CD4-positive, alpha-beta T cell (primary cell): Measurements from ENCODE around the gene IPO7. TPM values are rescaled to one million over a fixed set of nuclear protein-coding genes. Genes with fewer than 3 reads are reported as not detected.
A peak's percentile ranks its signal among the peaks of the same experiment; 100 is the strongest.

Experiments
- ATAC-seq: fragments of 200-7000 bp; cut with Tn5 transposase; one replicate; pipeline ENCODE4 v1.10.0; 2022; ENCODE audit warnings: mild to moderate bottlenecking; ENCODE audit not compliant: poor library complexity
- CTCF ChIA-PET: fragments of 350-600 bp; sonication (Branson Sonifier 250); formaldehyde crosslinking; loops from one replicate; lab custom pipeline; 2021; ENCODE audit warnings: antibody characterized with exemption, inconsistent platforms; lab: Charles Lee
- POLR2A ChIA-PET: fragments of 350-600 bp; sonication (Branson Sonifier 250); formaldehyde crosslinking; loops from one replicate; lab custom pipeline; 2021; ENCODE audit warnings: antibody characterized with exemption, inconsistent platforms; lab: Charles Lee
- DNase-seq, 14 experiments: peaks; one replicate each; pipeline ENCODE4 v3.0.0-alpha.2; 2013 to 2020; ENCODE audit warnings: mixed read lengths in 2 of 14
- H3K27ac ChIP-seq, 2 donors: one replicate each; pipeline versions ENCODE4 v1.5.1 to v1.7.0; 2013; ENCODE audit warnings: low read length in 2 of 2, low read depth in 1 of 2, mild to moderate bottlenecking in 1 of 2
- H3K27me3 ChIP-seq, 2 experiments: 1 replicate in 1 of 2; 2 replicates in 1 of 2; pipeline versions ENCODE4 v1.6.1 to v1.7.0; 2013; ENCODE audit warnings: low read length in 2 of 2, control low read depth in 1 of 2, mild to moderate bottlenecking in 1 of 2, moderate library complexity in 1 of 2; ENCODE audit not compliant: insufficient read depth in 2 of 2, control insufficient read depth in 1 of 2
- H3K36me3 ChIP-seq: one replicate; pipeline ENCODE4 v1.6.1; 2013; ENCODE audit warnings: low read length, control low read depth; ENCODE audit not compliant: insufficient read depth
- H3K4me1 ChIP-seq: one replicate; pipeline ENCODE4 v1.6.1; 2013; ENCODE audit warnings: low read length, control low read depth; ENCODE audit not compliant: insufficient read depth
- H3K4me3 ChIP-seq: one replicate; pipeline ENCODE4 v1.5.1; 2013; ENCODE audit warnings: mild to moderate bottlenecking, low read length, moderate library complexity
- H3K9me3 ChIP-seq, 2 experiments: 1 replicate in 1 of 2; 2 replicates in 1 of 2; pipeline versions ENCODE4 v1.6.1 to v1.7.0; 2013; ENCODE audit warnings: low read length in 2 of 2, mild to moderate bottlenecking in 2 of 2, control low read depth in 1 of 2, moderate library complexity in 1 of 2; ENCODE audit not compliant: control insufficient read depth in 1 of 2, insufficient read depth in 1 of 2
- H3K27ac Mint-ChIP-seq: one replicate; pipeline ENCODE4 v1.8.0; 2020; ENCODE audit warnings: mixed read lengths
- H3K27me3 Mint-ChIP-seq: one replicate; pipeline ENCODE4 v1.8.0; 2021; ENCODE audit warnings: mixed read lengths
- H3K36me3 Mint-ChIP-seq: one replicate; pipeline ENCODE4 v1.8.0; 2021; ENCODE audit warnings: low read depth, mixed read lengths
- H3K4me1 Mint-ChIP-seq: one replicate; pipeline ENCODE4 v1.8.0; 2021; ENCODE audit warnings: low read depth, mixed read lengths
- H3K4me3 Mint-ChIP-seq: one replicate; pipeline ENCODE4 v1.8.0; 2020; ENCODE audit warnings: mild to moderate bottlenecking, mixed read lengths
- H3K9me3 Mint-ChIP-seq: one replicate; pipeline ENCODE4 v1.8.0; 2020; ENCODE audit warnings: mixed read lengths
- CTCF ChIP-seq: fragments of 200-600 bp; IDR thresholded peaks from one replicate; pipeline ENCODE4 v1.8.0; 2022; ENCODE audit warnings: antibody characterized with exemption, mild to moderate bottlenecking
- intact Hi-C, 2 experiments: fragments of 100-400 bp; cut with DNase I in 1 of 2; cut with micrococcal nuclease in 1 of 2; formaldehyde crosslinking; loops; one replicate each; pipeline versions ENCODE4 v1.15.1 to v1.9.0; 2023 to 2025; cut with DNase I, micrococcal nuclease
- total RNA-seq, 174 experiments: library from RNA in 2 of 174; stranded (reverse) in 2 of 174; gene quantifications; one replicate each; pipeline ENCODE4 v1.2.3 and lab custom pipeline; 2021 to 2026

Gene IPO7
- total RNA-seq, 2 experiments from 2014 or later, result 40.7 to 51.6 TPM

- Histone ChIP-seq H3K4me3 (no peak overlapping the region), H3K27ac (no peak overlapping the region), H3K36me3 (peaks cover 7% of the 10 kb centered on the region), H3K4me1 (peaks cover 29% of the 10 kb centered on the region), H3K27me3 (no peaks in the 10 kb centered on the region), H3K9me3 (peaks cover 0 to 7% of the 10 kb centered on the region in 2 experiments)
- ChIA-PET CTCF (no interaction called here), POLR2A (interaction anchor here (1.1 to 4.9 kb wide), 2 partner anchors 78 to 106 kb away, joined by 4 to 43 read pairs; partner anchors contain the start of gene IPO7)
- no peak for TF ChIP-seq CTCF
- Mint-ChIP-seq H3K9me3 (peaks cover 2% of the 10 kb centered on the region), H3K4me3 (peak overlapping the region; percentile 99), H3K36me3 (peaks cover 37% of the 10 kb centered on the region), H3K4me1 (peaks cover 33% of the 10 kb centered on the region), H3K27ac (peak overlapping the region; percentile 100), H3K27me3 (no peaks in the 10 kb centered on the region)
- ATAC-seq (no peak), DNase-seq (no peak)
- intact Hi-C loops, result loop anchor here (2.0 to 10.0 kb wide), 8 partner anchors 109 to 1394 kb away; partner anchors contain the start of genes DENND5A (in 1 of the 2), RPL27A (in 1 of the 2), TMEM41B (in 1 of the 2) and TMEM9B (in 1 of the 2)
Measured at GRCh38 chr11:9462806-9463537, 78.5 kb downstream of the IPO7 start.

- ATAC-seq (no peak), DNase-seq (no peak)
- TF ChIP-seq CTCF, result no peak
- Mint-ChIP-seq H3K27ac (no peak overlapping the region), H3K4me1 (peaks cover 11% of the 10 kb centered on the region), H3K27me3 (no peaks in the 10 kb centered on the region), H3K9me3 (no peaks in the 10 kb centered on the region), H3K4me3 (no peak overlapping the region), H3K36me3 (peaks cover 69% of the 10 kb centered on the region)
- Histone ChIP-seq H3K9me3 (no peaks in the 10 kb centered on the region), H3K36me3 (peaks cover 58% of the 10 kb centered on the region), H3K27me3 (no peaks in the 10 kb centered on the region), H3K27ac (no peak overlapping the region), H3K4me1 (no peaks in the 10 kb centered on the region), H3K4me3 (no peak overlapping the region)
- intact Hi-C loops, result no loop called here
- ChIA-PET CTCF (no interaction called here), POLR2A (interaction anchor here (2.4 kb wide), 1 partner anchor 10 kb away, joined by 12 read pairs; the partner anchor contains the start of gene ZNF143)
Measured at GRCh38 chr11:9470765-9471164, 86.3 kb downstream of the IPO7 start.

GRCh38 chr11:9473408-9473807 lies 89.0 kb downstream of the IPO7 start:
- no peak overlapping the region for H3K4me3 Mint-ChIP-seq
- H3K4me1 Mint-ChIP-seq, result peaks cover 4% of the 10 kb centered on the region
- H3K27ac ChIP-seq, result no peak overlapping the region
- DNase-seq (no peak), ATAC-seq (no peak)
- no peaks in the 10 kb centered on the region for H3K9me3 Mint-ChIP-seq
- no peaks in the 10 kb centered on the region for H3K27me3 Mint-ChIP-seq
- peaks cover 68% of the 10 kb centered on the region for H3K36me3 ChIP-seq
- H3K27me3 ChIP-seq, result no peaks in the 10 kb centered on the region
- H3K4me3 ChIP-seq, result no peak overlapping the region
- CTCF ChIA-PET, result no interaction called here
- POLR2A ChIA-PET, result interaction anchor here (2.1 kb wide), 1 partner anchor 12 kb away, joined by 7 read pairs; the partner anchor contains the start of gene ZNF143
- no peaks in the 10 kb centered on the region for H3K4me1 ChIP-seq
- no peaks in the 10 kb centered on the region for H3K9me3 ChIP-seq
- no peak for TF ChIP-seq CTCF
- no peak overlapping the region for H3K27ac Mint-ChIP-seq
- peaks cover 72% of the 10 kb centered on the region for H3K36me3 Mint-ChIP-seq
- intact Hi-C loops, result no loop called here
